GM18511 (cell line): Measurements from ENCODE around the gene MTMR10.

Experiments
- ATAC-seq: cut with Tn5 transposase; IDR thresholded peaks from one replicate; pipeline ENCODE4 v1.9.1; 2021; ENCODE audit warnings: mild to moderate bottlenecking, moderate library complexity; ENCODE audit not compliant: unreplicated experiment

Gene MTMR10

GRCh38 chr15:30962079-30962478 lies 29.3 kb downstream of the MTMR10 start:
- ATAC-seq = no peak

DNA sequence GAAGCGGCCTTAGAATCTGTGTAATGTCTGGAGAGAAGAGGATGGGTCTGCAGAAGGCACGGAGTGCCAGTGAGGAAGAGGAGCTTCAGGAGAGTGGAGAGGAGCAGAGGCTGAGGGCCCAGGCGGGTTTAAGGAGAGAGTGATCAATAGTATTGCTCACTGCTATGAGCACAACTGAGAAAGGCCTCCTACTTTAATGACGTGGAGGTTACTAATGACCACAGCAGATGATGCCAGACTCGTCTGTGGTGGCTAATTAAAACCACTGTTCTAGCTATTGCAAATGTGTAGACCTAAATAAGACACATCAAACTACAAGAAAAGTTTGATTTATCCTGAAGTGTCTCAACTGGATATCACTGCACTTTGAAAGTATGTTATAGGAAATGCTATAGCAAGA lies 33.2 kb downstream of the MTMR10 start:
- ATAC-seq = no peak

GRCh38 chr15:30956216-30957124 lies 35.0 kb downstream of the MTMR10 start:
- no peak for ATAC-seq

DNA sequence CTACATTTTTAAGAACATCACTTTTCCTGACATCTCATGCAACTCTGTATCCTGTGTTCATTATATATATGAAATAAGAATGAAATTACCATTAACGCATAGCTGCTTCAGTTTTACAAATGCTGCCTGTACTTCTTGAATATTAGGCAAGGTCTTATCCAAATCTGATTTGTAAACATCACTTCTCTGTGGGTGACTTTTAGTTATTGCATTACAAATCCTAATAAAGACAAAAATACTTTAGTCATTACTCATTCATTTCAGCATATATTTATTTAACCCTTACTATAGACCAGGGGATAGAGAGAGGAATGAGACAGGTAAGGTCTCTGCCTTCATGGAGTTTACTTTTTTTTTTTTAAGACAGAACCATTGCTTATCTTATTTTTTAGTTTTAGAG lies 36.8 kb downstream of the MTMR10 start:
- ATAC-seq = no peak

- no peak for ATAC-seq
Observed at GRCh38 chr15:30953731-30954378, 37.6 kb downstream of the MTMR10 start.

- no peak for ATAC-seq
Observed at GRCh38 chr15:30953183-30953582, 38.2 kb downstream of the MTMR10 start.

GRCh38 chr15:30943654-30944335 lies 47.6 kb downstream of the MTMR10 start:
- no peak for ATAC-seq

DNA sequence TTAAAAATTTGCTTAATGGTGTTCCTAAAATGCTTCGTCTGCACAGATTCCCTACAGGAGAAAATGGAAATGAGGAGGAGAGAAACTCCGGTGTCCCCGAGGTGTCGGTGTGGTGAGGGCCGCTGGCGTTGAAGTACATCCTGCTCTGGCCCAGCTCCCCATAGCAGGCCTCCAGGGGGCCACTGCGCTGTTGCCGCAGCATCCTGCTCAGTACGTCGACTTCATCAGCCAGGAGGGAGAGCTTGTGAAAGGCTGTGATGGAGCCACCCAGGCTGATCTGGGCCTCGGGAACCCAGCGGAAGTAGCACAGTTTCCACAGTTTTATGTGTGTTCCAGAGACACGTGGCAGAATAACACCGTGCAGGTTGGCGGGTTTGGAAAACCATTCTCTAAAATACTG lies 49.9 kb downstream of the MTMR10 start:
- ATAC-seq = no peak

DNA sequence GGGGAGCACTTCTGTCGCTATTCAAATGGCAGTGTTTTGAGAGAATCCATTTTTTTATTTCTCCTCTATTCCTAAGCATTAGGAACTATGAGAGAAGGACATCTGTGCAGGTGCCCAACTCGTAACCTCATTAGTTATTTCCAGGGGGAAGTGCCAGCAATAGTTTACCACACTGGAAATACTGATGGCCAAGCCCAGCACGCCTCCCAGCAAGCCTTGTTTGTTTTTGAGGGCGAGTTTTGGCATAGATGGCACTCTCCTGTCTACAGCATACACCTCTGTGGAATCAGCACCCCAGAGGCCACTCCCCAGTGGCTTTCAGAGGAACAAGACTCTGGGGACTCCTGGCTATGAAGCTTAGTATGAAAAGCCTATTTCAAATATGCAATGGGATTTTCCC lies 51.1 kb downstream of the MTMR10 start:
- ATAC-seq = no peak

DNA sequence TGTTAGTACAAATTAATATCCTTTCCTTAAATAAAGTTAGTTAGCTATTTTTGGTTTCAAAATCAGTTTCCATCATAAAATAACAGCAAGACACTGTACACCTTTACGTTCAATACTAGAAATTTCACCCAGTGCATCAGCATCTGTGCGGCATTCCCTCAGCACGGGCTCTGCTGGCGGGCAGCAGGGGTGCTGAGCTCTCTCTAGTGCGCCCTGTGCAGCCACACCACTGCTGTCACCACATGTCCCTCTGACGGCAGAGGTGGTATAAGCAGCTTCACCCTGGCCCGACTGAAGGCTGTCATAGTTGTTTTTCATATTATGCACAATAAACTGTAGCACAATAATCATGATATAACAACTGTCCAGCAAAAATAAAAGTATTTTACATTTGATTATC lies 52.3 kb downstream of the MTMR10 start:
- no peak for ATAC-seq

- no peak for ATAC-seq
Observed at GRCh38 chr15:30933293-30933692, 58.1 kb downstream of the MTMR10 start.

GRCh38 chr15:30930422-30930821 lies 61.0 kb downstream of the MTMR10 start:
- ATAC-seq = no peak

GRCh38 chr15:30929982-30930381 lies 61.4 kb downstream of the MTMR10 start:
- no peak for ATAC-seq

GRCh38 chr15:30929064-30929669 lies 62.3 kb downstream of the MTMR10 start:
- no peak for ATAC-seq

- no peak for ATAC-seq
Observed at GRCh38 chr15:30928076-30928475, 63.4 kb downstream of the MTMR10 start.

- no peak for ATAC-seq
Observed at GRCh38 chr15:30927148-30927761, 64.2 kb downstream of the MTMR10 start.

- no peak for ATAC-seq
Observed at GRCh38 chr15:30926161-30926560, 65.3 kb downstream of the MTMR10 start.

DNA sequence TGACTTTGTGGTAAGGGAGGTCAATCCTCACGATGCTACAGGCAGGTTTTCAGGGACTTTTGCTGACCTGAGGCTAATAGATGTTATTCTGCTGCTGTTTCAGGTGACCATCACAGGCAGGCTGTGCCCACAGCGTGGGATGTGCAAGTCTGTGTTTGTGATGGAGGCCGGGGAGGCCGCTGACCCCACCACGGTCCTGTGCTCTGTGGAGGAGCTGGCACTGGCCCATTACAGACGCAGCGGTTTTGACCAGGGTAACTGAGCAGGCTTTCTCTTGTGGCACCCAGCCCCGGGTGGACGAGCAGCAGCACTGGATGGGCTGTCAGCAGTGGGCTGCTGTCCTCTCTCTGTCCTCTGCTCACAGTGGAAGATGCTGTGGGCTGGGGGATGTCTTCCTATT lies 65.7 kb downstream of the MTMR10 start:
- no peak for ATAC-seq

GRCh38 chr15:30924353-30924752 lies 67.1 kb downstream of the MTMR10 start:
- ATAC-seq = no peak

- ATAC-seq = no peak
Observed at GRCh38 chr15:30923429-30923828, 68.0 kb downstream of the MTMR10 start.
